Measurements from ENCODE around the gene SLC24A3.

GRCh38 chr20:19207541-19207940 is 4.9 kb upstream of the SLC24A3 start:
- TF ChIP-seq CTCF (IDR thresholded peaks at IDR 0.05): no peak
- TF ChIP-seq POLR2AphosphoS5 (IDR thresholded peaks at IDR 0.05): no peak
- no peak for TF ChIP-seq POLR2A (IDR thresholded peaks at IDR 0.05)
- TF ChIP-seq EP300 (IDR thresholded peaks at IDR 0.05): no peak

Data from upper lobe of left lung (tissue), 4 donors.